NCI-H128 (cell line): Measurements from ENCODE around the gene CREB3L1.

Experiments
- DNase-seq: peaks from one replicate; lab custom pipeline; 2025; ENCODE audit not compliant: unreplicated experiment; lab: John Stamatoyannopoulos, UW

CREB3L1 gene

DNA sequence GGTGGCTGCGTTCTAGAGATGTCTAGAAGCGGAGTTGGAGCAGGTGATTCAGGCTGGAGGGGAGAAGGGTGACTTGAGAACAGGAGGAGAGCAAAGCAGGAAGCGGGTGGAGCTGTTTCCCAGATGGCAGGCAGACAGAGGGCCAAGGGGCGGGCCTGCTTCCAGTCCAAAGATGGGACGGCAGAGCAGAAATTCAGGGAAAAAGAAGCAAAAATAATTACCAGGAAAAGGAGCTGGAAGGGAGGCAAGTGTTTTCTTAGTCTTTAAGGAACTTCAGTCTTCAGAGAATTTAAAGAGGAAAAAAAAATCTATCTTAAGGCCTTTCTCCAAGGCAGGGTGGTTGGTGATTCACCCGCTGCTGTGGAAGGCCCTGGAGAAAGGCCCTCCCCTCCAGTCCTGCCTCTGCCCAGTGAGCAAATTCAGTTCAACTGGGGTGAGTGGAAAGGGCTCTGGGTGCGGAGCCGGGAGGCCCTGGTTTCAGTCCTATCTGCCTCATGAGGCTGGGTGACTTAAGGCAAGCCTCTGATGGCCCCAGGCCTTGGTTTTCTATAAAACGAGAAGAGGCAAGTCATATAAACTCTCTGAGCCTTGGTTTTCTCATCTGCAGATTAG is 4.5 kb upstream of the CREB3L1 start:
- DNase-seq: no peak

DNA sequence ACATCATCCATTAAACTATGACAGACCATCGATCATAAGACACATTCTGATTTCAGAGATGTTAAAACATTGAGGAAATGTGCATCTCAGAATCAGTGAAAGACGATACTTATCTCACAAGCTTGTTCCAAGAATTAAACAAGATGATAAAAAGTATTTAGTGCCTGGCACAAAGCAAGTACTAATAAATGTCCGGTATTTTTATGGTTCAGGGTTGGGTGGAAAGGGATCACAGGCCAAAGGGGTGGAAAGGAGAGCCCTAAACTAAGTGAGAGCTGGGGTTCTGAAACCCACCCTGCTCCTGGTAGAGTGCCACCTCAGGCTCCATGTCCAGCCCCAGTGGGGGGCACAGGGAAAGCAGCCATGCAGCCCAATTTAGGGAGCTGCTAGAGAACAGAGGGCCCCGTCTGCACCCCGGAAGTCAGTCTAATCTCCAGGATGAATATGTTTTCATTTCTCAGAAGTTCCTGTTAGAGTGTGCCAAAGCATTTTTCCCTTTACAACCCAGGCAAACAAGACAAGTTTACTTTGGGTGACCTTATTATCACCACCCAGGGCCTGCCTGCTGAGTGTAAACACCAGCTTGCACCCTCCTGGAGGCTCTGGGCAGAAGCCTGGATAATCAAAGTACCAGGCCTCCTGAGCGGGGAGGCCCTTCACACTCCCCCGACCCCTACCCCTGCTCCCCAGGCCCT is 3.8 kb upstream of the CREB3L1 start:
- DNase-seq: no peak

DNA sequence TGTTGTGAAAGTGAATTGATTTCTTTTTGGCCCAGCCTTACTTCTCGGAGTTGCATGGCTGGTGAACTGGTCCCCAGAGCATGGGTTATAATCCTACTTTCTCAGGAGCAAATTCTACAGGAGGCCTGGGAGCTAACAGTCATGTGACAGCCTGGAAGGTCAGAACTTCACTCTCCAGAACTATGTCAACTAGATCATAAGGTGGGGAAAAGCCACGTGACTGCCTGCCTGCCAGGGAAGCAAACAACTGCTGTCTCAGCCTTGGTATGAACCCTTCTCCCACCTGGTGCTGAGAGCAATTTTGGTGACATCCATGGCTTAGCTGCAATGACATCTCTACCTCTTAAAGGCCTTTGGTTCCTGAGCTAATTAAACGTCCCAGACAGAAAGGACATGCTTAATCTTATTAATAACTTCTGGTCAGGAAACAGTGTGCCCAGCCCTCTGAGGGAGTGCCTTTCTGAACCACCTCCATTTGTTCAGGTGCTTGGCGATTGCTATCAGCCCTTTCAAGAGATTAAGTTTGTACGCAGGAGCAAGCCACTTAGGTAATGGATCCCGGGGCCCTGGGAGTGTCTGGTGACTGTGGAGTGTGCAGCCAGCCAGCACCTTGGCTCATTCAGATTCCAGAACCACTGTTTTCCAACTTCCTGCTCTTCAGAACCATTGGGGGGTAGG is 1.4 kb upstream of the CREB3L1 start:
- no peak for DNase-seq

DNA sequence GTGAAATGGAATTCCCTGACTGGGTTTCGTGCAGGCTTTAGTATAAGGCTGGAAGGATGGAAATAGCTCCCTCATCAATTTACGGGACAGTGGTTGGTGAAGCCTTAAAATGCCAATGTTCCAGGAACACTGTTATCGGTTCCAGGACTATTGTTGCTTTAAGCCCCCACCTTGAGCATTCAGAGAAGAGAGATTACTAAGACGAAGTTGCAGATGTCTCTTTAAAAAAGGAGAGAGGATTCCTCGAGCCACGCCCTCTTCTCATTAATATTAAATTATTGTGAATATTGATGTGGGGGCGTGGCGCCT is 195 bp upstream of the CREB3L1 start:
- no peak for DNase-seq

DNA sequence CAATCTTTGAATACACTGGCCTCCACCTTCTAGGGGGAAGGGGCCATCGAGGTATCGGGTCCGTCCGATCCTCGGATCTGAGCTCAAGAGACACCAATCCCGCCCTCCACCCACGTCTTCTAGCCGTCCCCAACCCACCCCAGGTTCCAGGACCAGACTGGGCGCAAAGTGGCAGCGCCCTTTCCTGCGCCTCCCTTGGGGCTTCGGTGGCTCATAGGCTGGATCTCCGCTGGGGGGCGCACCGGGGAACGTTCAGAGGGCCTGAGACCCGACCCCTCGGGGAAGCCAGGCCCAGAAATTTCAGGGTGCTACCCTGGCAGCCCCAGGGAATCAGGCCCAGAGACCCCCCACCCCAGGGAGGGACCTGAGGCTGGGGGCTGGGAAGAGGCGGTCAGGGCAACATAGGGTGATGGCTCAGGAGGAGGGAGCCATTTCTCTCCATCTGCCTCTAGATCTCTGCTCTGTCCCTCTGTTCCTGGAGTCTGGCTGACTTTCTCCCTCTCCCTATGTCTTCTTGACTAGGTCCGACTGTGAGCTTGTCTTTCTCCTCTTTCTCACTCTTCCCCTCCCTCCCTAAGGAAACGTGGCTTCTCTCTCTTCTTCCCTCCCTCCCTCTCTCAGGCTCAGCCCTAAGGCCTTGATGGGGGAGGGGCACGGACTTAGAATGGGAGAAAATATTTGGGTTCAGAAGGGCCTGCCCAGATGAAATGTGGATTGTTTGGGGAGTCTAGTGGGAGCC is 1.1 kb downstream of the CREB3L1 start:
- DNase-seq: no peak

DNA sequence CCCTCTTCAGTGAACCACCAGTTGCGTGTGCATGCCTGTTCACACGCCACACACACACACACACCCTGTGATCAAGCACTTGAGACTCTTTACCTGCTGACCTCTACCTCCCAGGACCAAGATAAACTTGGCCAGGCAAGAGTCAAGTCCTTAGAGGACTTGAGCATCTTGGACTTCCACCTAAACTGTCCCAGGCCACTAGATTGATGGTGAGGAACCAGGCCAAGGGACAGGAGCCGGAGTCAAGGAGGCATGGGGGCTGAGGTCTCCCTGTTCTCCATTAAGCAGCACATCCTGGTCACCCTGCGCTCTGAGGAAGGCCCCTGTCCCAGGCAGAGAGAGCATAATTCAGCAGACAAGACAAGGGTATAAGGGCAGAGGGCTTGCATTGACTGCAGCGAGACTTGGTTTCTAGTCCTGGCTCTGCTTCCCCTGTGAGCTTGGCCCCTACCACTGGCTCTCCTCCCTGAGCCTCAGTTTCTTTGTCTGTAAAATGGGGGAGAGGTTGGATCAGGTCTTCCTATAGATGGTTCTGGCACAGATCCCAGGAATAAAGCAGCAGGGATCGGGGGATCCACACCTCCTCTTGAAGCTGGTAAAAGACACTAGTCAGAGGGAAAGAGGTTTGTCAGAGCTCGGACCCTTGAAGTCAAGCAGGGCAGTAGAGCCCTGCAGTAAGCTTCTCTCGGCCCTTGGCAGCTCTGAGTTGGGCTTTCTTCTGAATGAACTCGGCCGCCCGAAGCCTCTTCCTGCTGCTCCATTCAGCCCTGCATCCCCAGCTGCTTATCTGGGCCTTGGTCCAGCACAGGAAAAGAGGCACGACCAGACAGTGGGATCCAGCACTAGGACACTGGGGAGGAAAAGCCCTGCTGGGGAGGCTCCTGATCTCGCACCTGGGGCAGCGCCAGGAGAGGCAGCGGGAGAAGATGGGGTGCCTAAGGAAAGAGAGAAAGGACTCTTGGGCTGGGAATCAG is 2.0 kb downstream of the CREB3L1 start:
- no peak for DNase-seq

DNA sequence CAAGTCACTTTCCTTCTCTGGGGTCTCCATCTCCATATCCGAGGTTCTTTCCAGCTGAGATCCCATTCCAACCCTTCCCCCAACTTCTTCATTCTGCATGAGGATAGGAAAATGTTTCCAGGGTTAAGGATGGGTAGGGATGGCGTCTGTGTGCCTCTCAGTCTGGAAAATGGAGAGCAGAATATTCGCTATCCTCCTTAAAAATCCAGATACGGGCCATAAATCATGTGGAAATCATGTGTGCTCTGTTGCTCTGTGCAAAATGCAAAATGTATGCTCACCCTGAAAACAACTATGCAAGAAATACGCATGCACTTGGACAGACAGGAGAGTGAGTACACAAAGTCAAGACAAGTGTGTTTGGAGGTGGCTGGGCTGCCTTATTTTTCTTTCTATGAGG is 3.2 kb downstream of the CREB3L1 start:
- DNase-seq: no peak

DNA sequence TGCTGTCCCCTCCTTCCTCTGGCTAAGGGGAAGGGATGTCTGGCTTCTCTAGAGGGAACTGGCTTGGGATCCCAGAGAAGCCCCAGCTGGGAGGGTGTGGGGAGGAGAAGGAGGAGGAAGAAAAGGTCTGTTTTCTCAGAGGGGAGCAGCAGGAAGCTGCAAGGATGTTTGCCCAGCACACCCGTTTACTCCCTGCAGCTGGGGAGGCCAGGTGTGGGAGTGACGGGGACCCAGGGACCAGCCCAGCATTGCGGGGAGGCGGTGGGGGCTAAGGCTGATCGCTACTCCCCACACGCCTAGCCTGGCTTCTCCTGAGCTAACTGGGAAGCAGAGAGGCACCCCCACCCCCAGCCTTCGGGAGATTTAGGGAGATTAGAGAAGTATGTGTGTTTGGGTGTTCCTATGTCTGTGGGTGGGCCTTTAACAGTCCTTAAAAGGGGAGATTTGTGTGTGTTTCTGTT is 3.9 kb downstream of the CREB3L1 start:
- no peak for DNase-seq

DNA sequence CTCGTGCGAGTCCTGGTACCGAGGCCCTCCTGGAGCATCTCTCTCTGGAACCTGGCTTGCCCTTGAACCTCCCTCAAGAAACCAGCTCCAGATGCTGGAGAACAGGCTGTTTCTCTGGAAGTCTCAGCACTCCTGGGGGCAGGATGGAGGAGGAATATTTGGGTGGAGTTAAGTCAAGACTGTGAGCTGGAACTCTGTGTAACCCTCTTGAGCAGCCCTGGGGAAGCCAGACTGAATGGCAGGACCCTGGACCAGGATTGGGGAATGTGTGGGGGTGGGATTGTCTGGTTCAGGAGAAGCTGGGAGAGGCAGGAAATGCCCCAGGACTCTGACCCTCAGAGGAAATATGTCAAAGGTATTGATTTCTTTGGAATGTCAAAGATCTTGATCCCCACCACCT is 7.7 kb downstream of the CREB3L1 start:
- DNase-seq: no peak

DNA sequence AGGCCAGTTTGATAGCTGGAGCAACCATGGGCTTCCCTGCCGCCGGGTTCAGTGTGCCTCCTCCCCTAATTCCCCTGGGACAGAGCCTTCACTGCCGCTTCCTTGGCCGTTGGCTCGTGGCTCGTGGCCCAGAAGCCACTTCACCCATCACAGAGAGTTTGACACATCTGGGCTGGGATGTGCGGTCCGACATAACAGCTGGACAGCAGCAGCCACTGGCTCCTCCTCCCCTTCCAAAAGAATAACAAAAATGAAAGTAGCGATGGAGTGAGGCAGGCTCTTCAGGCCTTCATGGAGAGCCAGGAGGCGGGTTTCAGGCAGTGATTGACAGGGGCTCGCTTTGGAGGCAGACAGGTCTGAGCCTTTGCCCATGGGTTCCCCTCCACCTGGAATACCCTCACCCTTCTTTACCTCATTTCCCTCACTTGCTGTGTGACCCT is 8.2 kb downstream of the CREB3L1 start:
- DNase-seq: no peak

DNA sequence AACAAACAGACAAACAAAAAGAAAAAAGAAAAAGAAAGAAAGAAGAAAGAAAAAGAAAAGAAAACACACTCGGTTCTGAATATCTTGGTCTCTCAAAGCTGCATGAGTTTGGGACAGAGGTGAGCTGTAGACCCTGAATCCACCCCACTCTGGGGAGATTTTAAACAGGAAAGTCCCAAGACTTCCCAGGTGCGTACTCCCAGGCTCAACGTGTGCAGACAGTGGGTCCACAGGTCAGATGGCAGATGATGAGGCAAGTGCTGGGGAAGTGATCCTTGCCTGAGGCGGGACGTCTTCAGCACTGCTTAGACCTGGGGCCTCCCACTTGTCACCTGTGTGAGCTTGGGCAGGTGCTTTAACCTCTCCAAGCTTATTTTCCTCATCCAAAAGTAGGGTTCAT is 9.3 kb downstream of the CREB3L1 start:
- DNase-seq: no peak

DNA sequence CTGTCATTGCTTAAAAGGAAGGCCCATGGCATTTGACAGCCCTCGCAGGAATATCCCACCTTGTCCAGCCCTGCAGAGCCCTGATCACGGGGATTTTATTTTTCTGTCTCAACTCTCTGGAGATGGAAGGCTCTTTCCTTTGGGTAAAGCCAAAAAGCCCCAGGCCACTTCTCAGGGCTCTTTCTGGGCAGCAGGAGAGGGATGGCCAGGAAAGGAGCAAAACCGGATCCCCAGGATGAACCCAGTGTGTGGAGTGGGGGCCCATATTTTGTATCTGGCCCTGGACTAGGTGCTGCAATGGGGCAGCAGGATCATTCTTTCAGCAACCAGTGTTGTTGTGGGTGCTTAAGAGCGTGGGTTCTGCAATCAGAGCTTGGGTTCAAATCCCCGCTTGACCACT is 11.0 kb downstream of the CREB3L1 start:
- DNase-seq: no peak

DNA sequence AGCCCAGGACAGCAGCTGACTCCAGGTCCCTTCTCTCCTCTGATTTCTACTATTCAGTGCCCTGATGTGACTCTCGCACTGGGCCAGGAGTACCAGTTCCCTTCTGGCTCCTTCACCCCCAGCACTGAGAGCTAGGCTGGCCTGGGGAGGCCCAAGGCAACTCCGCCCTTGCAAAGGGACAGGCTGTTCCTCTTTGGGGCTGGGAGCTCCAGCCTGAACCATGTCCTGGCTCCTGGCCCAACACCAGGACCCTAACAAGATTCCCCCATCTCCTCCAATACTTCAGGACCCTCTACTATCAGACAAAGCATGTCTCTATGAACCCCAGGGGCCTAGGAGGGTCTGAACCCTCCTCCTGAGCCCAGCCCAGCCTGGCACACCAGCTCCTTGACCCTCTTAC is 12.5 kb downstream of the CREB3L1 start:
- no peak for DNase-seq

DNA sequence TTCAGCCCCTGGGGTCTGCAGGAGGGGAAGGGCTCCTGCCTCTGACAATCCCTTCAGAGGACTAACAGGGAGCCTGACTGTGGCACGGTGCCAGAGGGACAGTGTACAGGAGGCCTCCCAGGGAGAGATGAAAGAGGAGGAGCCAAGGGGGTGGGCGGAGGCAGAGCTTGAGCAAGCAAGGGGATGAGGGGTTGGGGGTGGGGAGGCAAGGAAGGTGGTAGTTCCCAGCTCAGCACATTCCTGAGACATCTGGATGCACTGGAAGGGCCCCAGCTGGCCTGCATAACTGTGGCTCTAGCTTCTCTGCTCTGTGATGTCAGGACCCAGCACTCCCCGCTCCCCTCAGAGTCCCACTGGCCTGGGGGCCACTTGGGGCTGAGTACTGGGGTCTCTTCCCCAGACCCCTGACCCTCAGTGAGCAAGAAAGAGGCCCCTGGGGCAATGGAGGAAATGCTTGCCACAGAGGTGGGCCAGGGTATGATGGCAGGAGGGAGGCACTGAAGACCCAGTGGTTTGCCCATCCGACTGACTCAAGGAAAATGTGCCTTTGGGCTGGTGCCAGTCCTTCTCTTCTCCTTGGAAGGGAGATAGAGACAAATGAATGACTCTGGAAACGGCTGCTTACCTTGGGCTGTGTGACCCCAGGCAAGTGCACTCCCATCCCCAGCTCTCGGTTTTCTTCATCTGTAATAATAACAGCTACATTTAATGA is 13.3 kb downstream of the CREB3L1 start:
- no peak for DNase-seq

DNA sequence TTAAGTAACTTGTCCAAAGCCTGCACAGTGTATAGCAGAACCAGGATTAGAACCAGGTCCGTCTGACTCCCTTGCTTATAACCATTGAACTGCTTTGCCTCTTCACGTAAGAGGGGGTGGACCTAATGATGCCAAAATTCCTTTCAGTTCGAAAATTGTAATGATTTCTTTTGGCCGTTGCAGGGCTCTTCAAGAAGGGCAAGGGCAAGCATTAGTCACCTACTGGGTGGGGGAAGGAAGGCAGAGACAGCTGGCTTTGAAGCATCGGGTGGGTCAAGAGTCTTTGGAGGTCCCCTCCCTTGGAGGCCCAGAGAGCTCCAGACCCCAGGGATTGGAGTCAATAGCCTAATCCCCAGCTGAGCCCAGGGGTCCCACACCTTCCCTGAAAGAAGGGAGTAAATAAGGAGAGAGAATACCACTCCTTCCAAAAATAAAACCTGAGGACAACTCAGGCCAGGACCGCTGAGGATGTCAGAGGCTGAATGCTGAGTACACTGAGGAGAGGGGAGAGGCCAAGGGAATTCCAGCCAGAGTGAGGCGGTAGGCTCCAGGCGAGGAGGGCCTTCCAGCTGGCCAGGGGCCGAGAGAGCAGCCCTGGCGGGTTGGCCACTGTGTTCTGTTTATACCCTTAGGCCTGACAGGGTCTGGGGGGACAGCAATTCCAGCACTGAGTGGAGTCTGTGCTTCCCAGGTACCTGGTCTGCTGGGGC is 14.1 kb downstream of the CREB3L1 start:
- no peak for DNase-seq

DNA sequence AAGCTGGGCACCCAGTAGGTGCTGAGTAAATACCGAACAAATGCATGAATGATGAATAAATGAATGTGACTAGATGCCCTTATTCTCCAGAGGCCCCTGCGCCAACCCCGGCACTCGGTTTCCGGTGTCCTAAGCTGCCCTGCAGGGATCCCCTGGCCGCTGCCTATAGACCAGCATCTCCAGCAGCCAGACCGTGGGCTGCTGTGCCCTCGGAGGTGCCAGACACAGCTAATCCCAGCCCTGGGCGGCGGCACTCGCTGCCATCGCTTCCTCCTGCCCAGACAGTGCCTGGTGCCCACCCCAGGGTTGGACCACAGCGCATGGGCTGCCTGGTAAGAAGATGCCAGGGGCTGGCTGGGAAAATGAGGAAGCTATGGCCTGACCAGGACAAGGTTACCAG is 15.6 kb downstream of the CREB3L1 start:
- no peak for DNase-seq

DNA sequence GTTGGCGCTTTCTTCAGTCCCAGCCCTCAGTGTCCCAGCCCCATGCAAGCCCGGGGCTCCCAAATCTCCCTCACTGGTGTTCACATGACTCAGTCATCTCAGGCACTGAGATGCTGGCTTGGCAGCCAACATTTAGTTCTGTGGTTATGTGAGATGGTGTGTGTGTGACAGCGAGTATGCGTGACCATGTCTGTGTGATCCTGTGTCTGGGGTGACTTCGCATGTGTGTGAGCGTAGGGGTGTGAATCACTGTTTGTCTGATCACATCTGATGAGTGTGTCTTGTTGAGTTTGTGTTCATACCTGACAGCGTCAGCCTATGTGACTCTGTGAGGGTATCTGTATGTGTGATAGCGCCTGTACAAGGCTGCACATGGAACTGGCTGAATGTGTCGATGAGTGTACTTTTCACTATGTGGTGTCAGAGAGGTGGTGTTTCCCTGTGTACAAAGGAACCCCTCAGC is 16.2 kb downstream of the CREB3L1 start:
- no peak for DNase-seq

DNA sequence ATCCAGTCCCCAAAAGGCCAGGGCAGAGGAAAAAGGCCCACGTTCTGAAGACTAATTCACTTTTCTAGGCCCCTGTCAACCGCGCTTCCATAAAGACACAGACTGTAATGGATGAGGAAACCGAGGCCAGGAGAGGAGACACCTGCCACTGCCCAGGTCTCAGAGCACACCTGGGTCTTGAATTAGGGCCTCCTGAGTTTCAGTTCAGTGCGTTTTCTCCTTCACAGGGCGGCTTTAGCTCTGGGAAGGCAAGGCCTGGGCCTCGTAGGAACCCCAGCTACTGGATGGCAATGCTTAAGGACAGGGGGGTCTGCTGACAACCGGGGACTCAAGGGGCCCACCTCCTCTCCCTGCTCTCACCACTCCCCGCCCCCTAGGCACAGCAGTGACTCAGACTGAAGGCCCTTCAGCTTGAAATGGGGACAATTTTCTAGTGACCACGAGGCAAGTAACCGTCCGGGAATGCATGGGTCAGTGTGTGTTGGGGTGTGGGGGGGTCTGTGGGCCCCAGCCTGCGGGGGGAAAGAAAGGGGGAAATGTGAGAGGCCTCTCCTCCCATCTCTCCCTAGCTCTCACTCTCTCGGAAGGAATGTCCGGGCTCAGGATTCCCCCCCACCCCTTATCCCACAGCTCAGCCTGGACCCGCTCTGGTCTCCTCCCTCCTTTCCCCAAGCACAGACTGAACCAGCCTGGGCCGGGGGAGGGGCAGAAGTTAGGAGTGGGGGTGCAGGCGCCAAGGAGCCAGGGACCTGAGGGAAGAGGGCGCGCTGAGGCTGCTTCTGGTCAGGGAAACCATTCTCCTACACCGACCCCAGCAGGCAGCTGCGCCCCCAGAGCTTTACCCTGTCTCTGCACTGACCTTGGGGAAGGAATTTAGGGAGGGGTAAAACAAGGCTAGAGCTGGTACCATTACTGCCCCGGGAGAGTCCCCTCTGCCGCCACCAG is 17.2 kb downstream of the CREB3L1 start:
- DNase-seq: no peak
